Hepatocyte (in vitro differentiated cells): Measurements from ENCODE around the gene KCNJ5. TPM values are rescaled to one million over a fixed set of nuclear protein-coding genes. Genes with fewer than 3 reads are reported as not detected.

ENCODE experiments used
- DNase-seq: peaks from one replicate; pipeline ENCODE4 v3.0.0-alpha.2; 2016; ENCODE audit warnings: low spot score
- H2AFZ ChIP-seq: fragments of 200-600 bp; sonication (generic); 2 replicates; pipeline ENCODE4 v1.6.0; 2016; ENCODE audit warnings: antibody characterized with exemption, mild to moderate bottlenecking
- H3K27ac ChIP-seq: fragments of 200-600 bp; sonication (generic); 2 replicates; pipeline ENCODE4 v1.5.1; 2016; ENCODE audit warnings: mild to moderate bottlenecking
- H3K27me3 ChIP-seq: fragments of 200-600 bp; sonication (generic); 2 replicates; pipeline ENCODE4 v1.6.1; 2016
- H3K36me3 ChIP-seq: fragments of 200-600 bp; sonication (generic); replicated peaks from 2 replicates; pipeline ENCODE4 v1.5.1; 2016; ENCODE audit warnings: low read depth; ENCODE audit not compliant: insufficient read depth
- H3K4me1 ChIP-seq: fragments of 200-600 bp; sonication (generic); 2 replicates; pipeline ENCODE4 v1.5.1; 2016; ENCODE audit warnings: mild to moderate bottlenecking, moderate library complexity; ENCODE audit not compliant: insufficient read depth
- H3K4me2 ChIP-seq: fragments of 200-600 bp; sonication (generic); 2 replicates; pipeline ENCODE4 v1.6.0; 2016
- H3K4me3 ChIP-seq: fragments of 200-600 bp; sonication (generic); 2 replicates; pipeline ENCODE4 v1.5.1; 2016; ENCODE audit warnings: mild to moderate bottlenecking
- H3K79me2 ChIP-seq: fragments of 200-600 bp; sonication (generic); 2 replicates; pipeline ENCODE4 v1.6.0; 2017; ENCODE audit warnings: mild to moderate bottlenecking
- H3K9me2 ChIP-seq: fragments of 200-600 bp; sonication (generic); replicated peaks from 2 replicates; pipeline ENCODE4 v1.6.0; 2017; ENCODE audit warnings: mild to moderate bottlenecking; ENCODE audit not compliant: insufficient read depth
- H3K9me3 ChIP-seq: fragments of 200-600 bp; sonication (generic); 2 replicates; pipeline ENCODE4 v1.5.1; 2016; ENCODE audit warnings: low read depth, mild to moderate bottlenecking
- H4K20me1 ChIP-seq: fragments of 200-600 bp; sonication (generic); 2 replicates; pipeline ENCODE4 v1.6.0; 2016; ENCODE audit warnings: mild to moderate bottlenecking; ENCODE audit not compliant: insufficient read depth, poor library complexity, severe bottlenecking
- CTCF ChIP-seq: fragments of 200-600 bp; sonication (generic); IDR thresholded peaks from 2 replicates; pipeline ENCODE4 v1.5.1; 2016; ENCODE audit warnings: antibody characterized with exemption, mild to moderate bottlenecking; ENCODE audit not compliant: poor library complexity
- EZH2 ChIP-seq: fragments of 200-600 bp; sonication (generic); IDR thresholded peaks from 2 replicates; pipeline ENCODE4 v1.6.1; 2016; ENCODE audit warnings: antibody characterized with exemption, mild to moderate bottlenecking, borderline replicate concordance
- EZH2phosphoT487 ChIP-seq: fragments of 200-600 bp; sonication (generic); IDR thresholded peaks from one replicate; pipeline ENCODE4 v1.6.1; 2018; ENCODE audit warnings: antibody characterized with exemption, mild to moderate bottlenecking, low read depth, moderate library complexity; ENCODE audit not compliant: unreplicated experiment, severe bottlenecking
- WGBS: methylation state at CpG from one replicate; pipeline ENCODE4 v1.1.6; 2016; ENCODE audit warnings: low lambda C conversion rate; ENCODE audit errors: missing lambda C conversion rate; 5-methylcytosine and 5-hydroxymethylcytosine counted together
- polyA plus RNA-seq: library from polyadenylated mRNA; unstranded; fragments of >200 nt; fragmentation: Nextera tagmentation; extraction: Ambion mirVana; gene quantifications from 2 replicates; pipeline ENCODE4 v1.2.1, GENCODE V29; 2016
- total RNA-seq: library from RNA; depleted of rRNA; stranded (reverse); fragments of >200 nt; gene quantifications from 2 replicates; pipeline ENCODE4 v1.2.3, GENCODE V29; 2014

KCNJ5 gene
- total and polyA plus RNA-seq, 2 experiments from 2014 or later, result 1.00 to 1.2 TPM

- Histone ChIP-seq H3K4me3 (no peak overlapping the region), H3K4me1 (no peaks in the 10 kb centered on the region), H3K79me2 (no peaks in the 10 kb centered on the region), H3K36me3 (no peaks in the 10 kb centered on the region), H2AFZ (no peak overlapping the region), H3K9me3 (no peaks in the 10 kb centered on the region), H3K4me2 (no peak overlapping the region), H3K27me3 (no peaks in the 10 kb centered on the region), H3K27ac (no peak overlapping the region), H3K9me2 (no peaks in the 10 kb centered on the region), H4K20me1 (no peaks in the 10 kb centered on the region)
- DNase-seq, result no peak
- no peak for TF ChIP-seq CTCF
- WGBS, result 80% methylated on average over 16 of the region's 16 CpGs
Measured at GRCh38 chr11:128924510-128925249, 33.5 kb downstream of the KCNJ5 start.

- 70% methylated on average over 2 of the region's 2 CpGs for WGBS
Measured at GRCh38 chr11:128925250-128925600, 34.1 kb downstream of the KCNJ5 start.

DNA sequence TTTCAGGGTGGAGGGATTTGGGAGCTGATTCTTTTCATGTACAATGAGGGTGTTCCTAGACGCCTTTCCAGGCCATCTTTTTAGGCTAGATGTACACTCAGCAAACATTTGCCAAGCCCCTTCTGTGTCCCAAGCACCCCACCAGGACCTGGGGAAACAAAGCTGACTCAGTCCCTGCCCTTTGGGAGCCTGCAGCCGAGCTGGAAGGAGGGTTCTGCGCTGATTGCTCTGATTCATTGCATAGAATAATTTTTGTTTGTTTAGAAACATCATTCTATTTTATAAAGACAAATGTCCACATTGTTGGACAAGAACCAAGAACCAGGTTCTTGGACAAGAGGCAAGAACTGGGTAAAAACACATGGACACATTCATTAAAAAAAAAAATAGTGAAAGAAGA lies 34.8 kb downstream of the KCNJ5 start:
- no peak for DNase-seq
- H3K4me3 ChIP-seq, result no peak overlapping the region
- no peak overlapping the region for H2AFZ ChIP-seq
- no peaks in the 10 kb centered on the region for H4K20me1 ChIP-seq
- no peaks in the 10 kb centered on the region for H3K4me1 ChIP-seq
- H3K36me3 ChIP-seq, result no peaks in the 10 kb centered on the region
- H3K27ac ChIP-seq, result no peak overlapping the region
- TF ChIP-seq EZH2phosphoT487 (no peak), CTCF (no peak), EZH2 (no peak)
- H3K9me2 ChIP-seq, result no peaks in the 10 kb centered on the region
- H3K79me2 ChIP-seq, result no peaks in the 10 kb centered on the region
- no peaks in the 10 kb centered on the region for H3K9me3 ChIP-seq
- no peak overlapping the region for H3K4me2 ChIP-seq
- 85% methylated on average over 3 of the region's 3 CpGs for WGBS
- no peaks in the 10 kb centered on the region for H3K27me3 ChIP-seq

More at GRCh38 chr11:128925250-128925600, 34.1 kb downstream of the KCNJ5 start:
- Histone ChIP-seq H3K9me3 (no peaks in the 10 kb centered on the region), H2AFZ (no peak overlapping the region), H4K20me1 (no peaks in the 10 kb centered on the region), H3K36me3 (no peaks in the 10 kb centered on the region), H3K4me3 (no peak overlapping the region), H3K4me1 (no peaks in the 10 kb centered on the region), H3K27ac (no peak overlapping the region), H3K4me2 (no peak overlapping the region), H3K9me2 (no peaks in the 10 kb centered on the region), H3K27me3 (no peaks in the 10 kb centered on the region), H3K79me2 (no peaks in the 10 kb centered on the region)
- TF ChIP-seq EZH2phosphoT487 (no peak), CTCF (no peak)
- DNase-seq, result no peak
